KG1 (cell line): ENCODE data around the gene RERGL.
"Not testable (repeated sequence)": the region's sequence is repeated elsewhere in the genome, so short reads cannot be mapped to it uniquely, and the experiment has no call there.

Experiments
- DNase-seq: peaks from one replicate; lab custom pipeline; 2025; lab: John Stamatoyannopoulos, UW

The RERGL gene, protein sequence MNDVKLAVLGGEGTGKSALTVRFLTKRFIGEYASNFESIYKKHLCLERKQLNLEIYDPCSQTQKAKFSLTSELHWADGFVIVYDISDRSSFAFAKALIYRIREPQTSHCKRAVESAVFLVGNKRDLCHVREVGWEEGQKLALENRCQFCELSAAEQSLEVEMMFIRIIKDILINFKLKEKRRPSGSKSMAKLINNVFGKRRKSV

GRCh38 chr12:18090093-18090492 is at the start of gene RERGL:
RERGL (minus strand) TSS chr12:18090193; CDS start chr12:18090140, 53 bp downstream.
- no peak for DNase-seq

DNA sequence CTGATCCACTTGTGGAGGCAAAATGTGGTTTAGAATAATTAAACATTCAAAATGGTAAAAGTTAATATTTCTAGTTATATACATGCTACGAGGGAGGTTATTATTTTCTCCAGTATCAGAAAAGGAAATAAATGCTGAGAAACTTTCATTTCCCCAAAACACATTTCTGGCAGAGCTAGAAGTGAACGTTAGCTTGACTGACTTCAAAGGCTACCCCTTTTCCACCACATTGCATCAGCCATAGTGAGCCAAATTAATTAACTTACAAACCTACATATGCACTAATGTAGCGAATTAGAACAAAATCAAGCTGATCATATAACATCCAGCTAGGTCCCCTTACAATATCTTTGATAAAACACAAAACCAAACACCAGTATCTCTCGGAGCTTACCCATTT is 49.3 kb upstream of the RERGL start:
- no peak for DNase-seq

- no peak for DNase-seq
These were observed 45.5 kb upstream of the RERGL start for GRCh38 chr12:18135509-18135908.

DNA sequence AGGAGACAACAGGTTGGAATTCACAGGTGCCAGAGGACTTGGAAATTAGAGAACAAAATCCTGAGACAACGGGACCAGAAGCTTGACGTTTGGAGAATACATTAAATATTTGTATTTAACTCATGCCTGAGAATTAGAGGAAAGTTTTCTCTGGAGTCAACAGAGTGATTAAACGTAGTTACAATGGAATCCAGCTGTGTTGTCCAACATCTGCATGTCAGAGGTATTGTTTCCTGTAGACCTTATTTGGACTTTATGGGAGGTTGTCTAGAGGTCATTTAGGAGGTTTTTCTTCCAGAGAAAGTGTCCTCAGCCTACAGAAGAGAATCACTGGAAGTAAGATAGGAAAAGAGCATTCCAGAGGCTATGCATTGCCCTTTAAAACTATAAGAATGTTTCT is 45.1 kb upstream of the RERGL start:
- no peak for DNase-seq

DNA sequence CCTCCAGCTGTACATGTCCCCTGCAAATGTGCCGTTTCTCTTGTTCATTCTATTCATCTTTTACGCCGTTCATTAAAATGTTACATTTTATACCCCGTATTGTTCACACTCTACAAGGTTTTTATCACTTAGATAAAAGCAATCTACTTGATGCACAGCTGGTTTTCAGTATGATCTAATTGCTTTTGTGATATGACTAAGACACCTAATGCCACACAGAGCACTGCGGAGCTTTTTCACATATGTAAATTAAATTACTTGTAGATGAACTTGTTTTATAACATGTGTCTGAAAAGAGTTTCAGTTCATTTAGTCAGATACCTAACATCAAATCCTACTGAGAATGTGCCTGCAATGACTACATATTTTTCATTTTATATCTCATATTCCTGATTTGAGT is 40.9 kb upstream of the RERGL start:
- DNase-seq: no peak

- DNase-seq: no peak
These were observed 33.7 kb upstream of the RERGL start for GRCh38 chr12:18123707-18124106.

- no peak for DNase-seq
These were observed 30.9 kb upstream of the RERGL start for GRCh38 chr12:18120899-18121298.

- DNase-seq: no peak
These were observed 18.6 kb upstream of the RERGL start for GRCh38 chr12:18108611-18109010.

DNA sequence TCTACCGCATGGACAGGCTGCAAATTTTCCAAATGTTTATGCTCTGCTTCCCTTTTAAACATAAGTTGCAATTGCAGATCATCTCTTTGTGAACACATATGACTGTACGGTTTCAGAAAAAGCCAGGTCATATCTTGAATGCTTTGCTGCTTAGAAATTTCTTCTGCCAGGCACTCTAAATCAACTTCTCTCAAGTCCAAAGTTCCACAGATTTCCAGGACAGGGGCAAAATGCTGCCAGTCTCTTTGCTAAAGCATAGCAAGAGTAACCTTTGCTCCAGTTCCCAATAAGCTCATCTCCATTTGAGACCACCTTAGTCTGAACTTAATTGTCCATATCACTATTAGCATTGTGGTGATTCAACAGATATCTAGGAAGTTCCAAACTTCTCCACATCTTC is 13.6 kb upstream of the RERGL start:
- DNase-seq: no peak

- no peak for DNase-seq
These were observed 11.1 kb upstream of the RERGL start for GRCh38 chr12:18101043-18101442.

- DNase-seq: no peak
These were observed 5.9 kb downstream of the RERGL start for GRCh38 chr12:18084080-18084479.

DNA sequence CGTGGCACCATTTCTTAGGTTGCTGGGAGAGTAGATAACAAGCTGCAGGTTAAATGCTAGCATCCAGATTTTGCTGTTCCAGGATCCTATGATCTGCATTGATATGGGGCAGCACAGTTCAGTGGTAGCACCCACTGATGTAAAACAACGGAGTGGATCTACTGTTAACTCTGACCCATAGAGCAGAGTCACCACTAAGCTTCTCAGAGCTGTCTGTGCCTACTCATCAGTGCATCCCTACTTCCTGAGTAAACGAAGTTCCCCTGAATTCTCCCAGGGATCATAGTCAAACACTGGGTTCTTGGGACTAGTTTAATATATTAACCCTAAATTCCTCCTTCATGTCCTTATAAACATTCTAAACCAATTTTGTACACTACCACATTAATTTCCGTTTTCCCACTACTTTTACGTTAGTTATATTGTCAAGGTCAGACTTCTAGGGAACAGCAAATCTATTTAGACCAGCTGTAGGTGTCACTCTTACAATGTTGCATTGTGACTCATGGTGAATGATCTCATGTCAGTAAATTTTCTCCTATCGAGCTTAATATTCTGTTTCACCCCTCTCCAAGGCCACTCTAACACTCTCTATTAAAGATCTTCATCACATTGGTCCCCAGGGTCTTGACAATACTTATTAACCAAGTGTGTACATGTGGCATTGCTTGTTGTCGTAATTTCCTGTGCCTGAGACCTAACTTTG is 10.3 kb downstream of the RERGL start:
- no peak for DNase-seq

GRCh38 chr12:18074001-18074400 is 16.0 kb downstream of the RERGL start:
- no peak for DNase-seq

GRCh38 chr12:18072723-18073122 is 17.3 kb downstream of the RERGL start:
- no peak for DNase-seq

DNA sequence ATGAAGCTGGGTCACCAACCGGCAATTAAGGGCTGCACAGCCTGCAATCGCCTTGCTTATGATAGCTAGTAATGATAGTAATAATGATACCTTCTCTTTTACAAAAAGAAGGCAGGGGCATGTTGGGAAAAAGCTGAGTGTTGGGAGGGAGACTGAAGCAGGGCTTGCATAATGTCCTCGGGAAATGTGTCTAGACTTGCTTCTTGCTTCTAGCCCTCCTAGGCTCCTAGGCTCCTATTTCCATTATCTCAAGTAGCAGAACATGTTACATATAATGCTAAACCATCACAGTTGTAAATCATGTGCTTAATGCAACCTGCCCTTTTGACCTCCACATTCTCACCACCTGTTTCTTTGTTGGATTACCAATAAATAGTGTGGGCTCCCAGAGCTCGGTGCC is 18.7 kb downstream of the RERGL start:
- no peak for DNase-seq

DNA sequence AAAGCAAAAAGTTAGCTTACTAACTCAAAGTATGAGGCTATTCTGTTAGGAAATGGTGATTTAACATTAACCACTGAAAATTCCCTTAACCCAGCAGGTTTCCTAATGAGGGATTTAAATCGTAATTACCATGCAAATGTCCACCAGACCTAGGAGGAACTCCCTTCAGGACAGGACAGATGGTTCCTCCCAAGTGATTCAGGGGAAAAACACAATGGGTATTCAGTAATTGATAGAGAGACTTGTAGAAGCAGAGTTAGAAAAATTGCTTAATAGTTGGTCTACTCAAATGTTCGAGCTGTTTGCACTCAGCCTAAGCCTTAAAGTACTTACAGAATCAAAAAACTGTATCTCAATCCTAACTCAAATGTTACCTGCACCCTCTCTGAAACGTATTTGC is 21.6 kb downstream of the RERGL start:
- DNase-seq: no peak

- no peak for DNase-seq
These were observed 23.3 kb downstream of the RERGL start for GRCh38 chr12:18066666-18067065.

DNA sequence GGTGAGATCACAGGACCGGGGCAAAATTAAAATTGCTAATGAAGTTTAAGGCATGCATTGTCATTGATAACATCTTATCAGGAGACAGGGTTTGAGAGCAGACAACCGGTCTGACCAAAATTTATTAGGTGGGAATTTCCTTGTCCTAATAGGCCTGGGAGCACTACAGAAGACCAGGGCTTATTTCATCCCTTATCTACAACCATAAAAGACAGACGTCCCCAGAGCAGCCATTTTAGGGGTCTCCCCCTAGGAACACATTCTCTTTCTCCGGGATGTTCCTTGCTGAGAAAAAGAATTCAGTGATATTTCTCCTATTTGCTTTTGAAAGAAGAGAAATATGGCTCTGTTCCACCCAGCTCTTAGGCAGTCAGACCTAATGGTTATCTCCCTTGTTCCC is 27.1 kb downstream of the RERGL start:
- DNase-seq: not testable (repeated sequence)

- no peak for DNase-seq
These were observed 32.9 kb downstream of the RERGL start for GRCh38 chr12:18057051-18057450.

GRCh38 chr12:18054925-18055619 is 34.9 kb downstream of the RERGL start:
- no peak for DNase-seq

GRCh38 chr12:18045446-18045992 is 44.5 kb downstream of the RERGL start:
- no peak for DNase-seq

- not testable (repeated sequence) for DNase-seq
These were observed 49.8 kb downstream of the RERGL start for GRCh38 chr12:18040060-18040742.
